ENCODE data around the gene RSPRY1. TPM values are rescaled to one million over a fixed set of nuclear protein-coding genes. Genes with fewer than 3 reads are reported as not detected.
A peak's percentile ranks its signal among the peaks of the same experiment; 100 is the strongest.
"Not testable (repeated sequence)": the region's sequence is repeated elsewhere in the genome, so short reads cannot be mapped to it uniquely, and the experiment has no call there.

Gene RSPRY1
- total RNA-seq, 2 experiments from 2014 or later: 30.9 to 35.8 TPM

DNA sequence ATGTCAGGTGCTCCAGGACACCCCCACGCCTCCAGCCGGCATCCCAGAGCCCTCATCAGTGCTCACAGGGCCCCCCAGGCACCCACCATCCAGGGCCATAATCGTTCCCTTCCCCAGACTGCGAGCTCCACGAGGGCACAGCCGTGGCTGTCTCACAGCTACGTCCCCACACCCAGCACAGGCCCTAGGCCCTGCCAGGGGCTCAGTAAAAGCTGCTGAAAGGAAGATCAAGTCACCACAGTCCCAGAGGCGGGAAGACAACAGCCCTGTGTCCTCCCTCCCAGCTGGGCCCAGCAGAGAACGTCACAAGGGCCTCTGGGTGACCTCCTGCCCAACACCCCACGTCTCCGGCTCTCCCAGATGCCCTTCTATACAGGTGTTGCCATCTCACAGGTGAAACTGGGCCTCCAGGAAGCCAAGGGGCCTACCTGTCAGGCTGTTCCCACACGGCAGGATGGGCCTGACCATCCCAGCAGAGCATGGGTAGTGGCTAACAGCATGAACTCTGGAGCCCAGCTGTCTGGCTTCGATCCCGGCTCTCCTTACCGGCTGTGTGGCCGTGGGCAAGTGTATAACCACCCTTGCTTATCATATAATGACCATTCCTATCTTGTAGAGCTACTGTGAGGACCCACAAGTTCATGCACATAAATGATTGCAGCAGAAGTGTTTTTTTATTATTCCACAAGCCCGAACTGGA lies 76.9 kb downstream of the RSPRY1 start:
- POLR2A ChIA-PET: no interaction called here
- H3K4me3 Mint-ChIP-seq: no peak overlapping the region
- H3K9me3 Mint-ChIP-seq (ENCODE audit: insufficient read depth): no peaks in the 10 kb centered on the region
- no peak overlapping the region for H3K27ac Mint-ChIP-seq
- no peak for ATAC-seq
- H3K27me3 Mint-ChIP-seq (ENCODE audit: low read depth): no peaks in the 10 kb centered on the region
- no peaks in the 10 kb centered on the region for H3K36me3 Mint-ChIP-seq (ENCODE audit: low read depth)
- CTCF ChIA-PET: interaction anchor here (1.4 to 1.5 kb wide), 2 partner anchors 156 to 257 kb away, joined by 3 read pairs; no protein-coding TSS in a partner anchor
- no peak for DNase-seq
- H3K4me1 Mint-ChIP-seq (ENCODE audit: low read depth): peaks cover 50% of the 10 kb centered on the region

GRCh38 chr16:57263541-57264351 lies 77.6 kb downstream of the RSPRY1 start:
- no peaks in the 10 kb centered on the region for H3K27me3 Mint-ChIP-seq (ENCODE audit: low read depth)
- CTCF ChIA-PET: interaction anchor here (1.4 kb wide), 1 partner anchor 155 kb away, joined by 3 read pairs; no protein-coding TSS in a partner anchor
- no peak overlapping the region for H3K4me3 Mint-ChIP-seq
- ATAC-seq: no peak
- no peak for DNase-seq
- no peaks in the 10 kb centered on the region for H3K36me3 Mint-ChIP-seq (ENCODE audit: low read depth)
- POLR2A ChIA-PET: no interaction called here
- no peaks in the 10 kb centered on the region for H3K9me3 Mint-ChIP-seq (ENCODE audit: insufficient read depth)
- H3K4me1 Mint-ChIP-seq (ENCODE audit: low read depth): peaks cover 53% of the 10 kb centered on the region
- no peak overlapping the region for H3K27ac Mint-ChIP-seq

- Mint-ChIP-seq H3K9me3 (ENCODE audit: insufficient read depth) (no peaks in the 10 kb centered on the region), H3K4me3 (no peak overlapping the region), H3K4me1 (ENCODE audit: low read depth) (peaks cover 49% of the 10 kb centered on the region), H3K27ac (no peak overlapping the region), H3K27me3 (ENCODE audit: low read depth) (no peaks in the 10 kb centered on the region), H3K36me3 (ENCODE audit: low read depth) (no peaks in the 10 kb centered on the region)
- DNase-seq (no peak), ATAC-seq (no peak)
- ChIA-PET POLR2A (no interaction called here), CTCF (interaction anchor here (1.4 kb wide), 1 partner anchor 155 kb away, joined by 3 read pairs; no protein-coding TSS in a partner anchor)
Observed at GRCh38 chr16:57264381-57264780, 78.3 kb downstream of the RSPRY1 start.

DNA sequence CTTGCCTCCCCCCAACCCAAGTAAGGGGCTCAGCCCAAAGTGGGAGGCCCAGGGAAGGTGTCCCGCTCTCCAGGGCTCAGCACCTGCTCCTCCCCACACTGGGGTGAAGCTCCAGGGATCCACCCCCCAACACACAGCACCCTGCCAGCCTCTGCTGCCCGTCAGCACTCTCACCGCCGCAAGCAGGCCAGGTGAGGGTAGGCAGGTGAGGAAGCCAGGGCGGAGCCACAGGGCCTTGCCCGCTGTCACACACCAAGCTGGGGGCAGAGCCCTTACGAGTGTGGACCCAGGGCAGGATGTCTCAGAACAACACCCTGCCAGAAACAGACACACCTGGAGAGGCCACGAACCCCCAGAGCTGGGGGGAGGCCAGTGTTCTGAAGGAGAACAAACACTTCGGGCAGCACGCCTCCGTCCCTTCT lies 78.8 kb downstream of the RSPRY1 start:
- Mint-ChIP-seq H3K9me3 (ENCODE audit: insufficient read depth) (no peaks in the 10 kb centered on the region), H3K4me1 (ENCODE audit: low read depth) (peaks cover 45% of the 10 kb centered on the region), H3K36me3 (ENCODE audit: low read depth) (no peaks in the 10 kb centered on the region), H3K27ac (no peak overlapping the region), H3K27me3 (ENCODE audit: low read depth) (no peaks in the 10 kb centered on the region), H3K4me3 (no peak overlapping the region)
- ATAC-seq: no peak
- DNase-seq: no peak
- CTCF ChIA-PET: no interaction called here
- POLR2A ChIA-PET: no interaction called here

GRCh38 chr16:57265850-57266530 lies 79.9 kb downstream of the RSPRY1 start:
- H3K36me3 Mint-ChIP-seq (ENCODE audit: low read depth): no peaks in the 10 kb centered on the region
- H3K27me3 Mint-ChIP-seq (ENCODE audit: low read depth): no peaks in the 10 kb centered on the region
- ChIA-PET CTCF (interaction anchor here (0.8 to 1.2 kb wide), 2 partner anchors 15 to 173 kb away, joined by 3 read pairs; no protein-coding TSS in a partner anchor), POLR2A (interaction anchor here (0.5 kb wide), 1 partner anchor 320 kb away, joined by 3 read pairs; no protein-coding TSS in a partner anchor)
- H3K4me1 Mint-ChIP-seq (ENCODE audit: low read depth): peaks cover 37% of the 10 kb centered on the region
- no peak for DNase-seq
- peak overlapping the region; percentile 10 for H3K4me3 Mint-ChIP-seq
- H3K27ac Mint-ChIP-seq: peak overlapping the region; percentile 81
- ATAC-seq: no peak
- no peaks in the 10 kb centered on the region for H3K9me3 Mint-ChIP-seq (ENCODE audit: insufficient read depth)

GRCh38 chr16:57266531-57267260 lies 80.6 kb downstream of the RSPRY1 start:
- ChIA-PET POLR2A (interaction anchor here (0.9 kb wide), 1 partner anchor 80 kb away, joined by 3 read pairs; the partner anchor contains the start of genes PSME3IP1 and RSPRY1), CTCF (interaction anchor here (0.8 to 1.3 kb wide), 4 partner anchors 14 to 150 kb away, joined by 3 to 4 read pairs (median 4); no protein-coding TSS in a partner anchor)
- Mint-ChIP-seq H3K27ac (peak overlapping the region; percentile 81), H3K27me3 (ENCODE audit: low read depth) (no peaks in the 10 kb centered on the region), H3K4me1 (ENCODE audit: low read depth) (peaks cover 35% of the 10 kb centered on the region), H3K9me3 (ENCODE audit: insufficient read depth) (no peaks in the 10 kb centered on the region), H3K36me3 (ENCODE audit: low read depth) (no peaks in the 10 kb centered on the region), H3K4me3 (peak overlapping the region; percentile 10)
- peak; percentile 80 for ATAC-seq
- peak; percentile 63 for DNase-seq

GRCh38 chr16:57267343-57267742 lies 81.2 kb downstream of the RSPRY1 start:
- peaks cover 34% of the 10 kb centered on the region for H3K4me1 Mint-ChIP-seq (ENCODE audit: low read depth)
- POLR2A ChIA-PET: interaction anchor here (0.9 kb wide), 1 partner anchor 81 kb away, joined by 3 read pairs; the partner anchor contains the start of genes PSME3IP1 and RSPRY1
- peak overlapping the region; percentile 8 for H3K4me3 Mint-ChIP-seq
- CTCF ChIA-PET: interaction anchor here (0.8 to 1.3 kb wide), 4 partner anchors 14 to 150 kb away, joined by 3 to 4 read pairs (median 4); no protein-coding TSS in a partner anchor
- not testable (repeated sequence) for ATAC-seq; DNase-seq; H3K27me3 Mint-ChIP-seq (ENCODE audit: low read depth); H3K9me3 Mint-ChIP-seq (ENCODE audit: insufficient read depth); H3K36me3 Mint-ChIP-seq (ENCODE audit: low read depth)
- peak overlapping the region; percentile 55 for H3K27ac Mint-ChIP-seq

GRCh38 chr16:57268804-57269800 lies 83.0 kb downstream of the RSPRY1 start:
- Mint-ChIP-seq H3K36me3 (ENCODE audit: low read depth) (no peaks in the 10 kb centered on the region), H3K27me3 (ENCODE audit: low read depth) (no peaks in the 10 kb centered on the region)
- POLR2A ChIA-PET: no interaction called here

DNA sequence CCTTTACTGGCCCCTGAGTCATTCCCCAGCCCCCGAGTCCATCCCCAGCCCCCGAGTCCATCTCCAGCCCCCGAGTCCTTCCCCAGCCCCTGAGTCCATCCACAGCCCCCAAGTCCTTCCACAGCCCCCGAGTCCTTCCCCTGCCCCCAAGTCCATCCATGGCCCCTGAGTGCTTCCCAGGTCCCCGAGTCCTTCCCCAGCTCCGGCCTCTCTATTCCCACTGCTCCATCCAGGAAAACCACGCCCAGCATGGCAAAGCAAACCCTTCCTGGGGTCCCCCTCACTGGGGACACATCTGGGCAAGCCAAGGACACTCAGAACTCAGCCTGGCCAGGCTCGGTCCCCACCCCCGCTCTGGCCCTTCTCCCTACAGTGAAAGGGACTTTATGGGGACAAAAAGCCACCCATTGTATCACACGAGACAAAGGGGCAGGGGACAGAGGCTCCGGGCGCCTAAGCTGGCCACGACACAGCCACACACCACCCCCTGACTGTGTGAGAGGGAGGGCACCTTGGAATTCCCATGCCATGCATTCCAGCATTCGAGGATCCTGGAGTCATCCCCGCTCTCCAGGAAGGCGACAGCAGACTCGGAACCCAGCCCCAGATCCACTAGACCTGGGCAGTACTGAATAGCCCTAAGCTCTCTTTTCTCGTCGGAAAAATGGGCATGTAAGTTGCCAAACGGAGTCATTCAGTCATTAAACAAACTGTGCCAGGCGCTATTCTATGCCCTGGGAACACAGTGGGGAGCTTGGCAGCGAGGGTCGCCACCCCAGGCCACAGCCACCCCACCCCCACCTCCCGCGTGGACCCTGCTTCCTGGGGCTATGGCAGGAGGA lies 84.3 kb downstream of the RSPRY1 start:
- ChIA-PET POLR2A (no interaction called here), CTCF (no interaction called here)
- H3K4me3 Mint-ChIP-seq: no peak overlapping the region
- no peaks in the 10 kb centered on the region for H3K36me3 Mint-ChIP-seq (ENCODE audit: low read depth)
- no peak for DNase-seq
- H3K9me3 Mint-ChIP-seq (ENCODE audit: insufficient read depth): no peaks in the 10 kb centered on the region
- ATAC-seq: no peak
- H3K27ac Mint-ChIP-seq: no peak overlapping the region
- H3K27me3 Mint-ChIP-seq (ENCODE audit: low read depth): no peaks in the 10 kb centered on the region
- H3K4me1 Mint-ChIP-seq (ENCODE audit: low read depth): peaks cover 29% of the 10 kb centered on the region

More at GRCh38 chr16:57268804-57269800, 83.0 kb downstream of the RSPRY1 start:
- H3K4me3 Mint-ChIP-seq: no peak overlapping the region
- ATAC-seq (no peak), DNase-seq (no peak)
- H3K27ac Mint-ChIP-seq: no peak overlapping the region
- H3K4me1 Mint-ChIP-seq (ENCODE audit: low read depth): peaks cover 34% of the 10 kb centered on the region
- CTCF ChIA-PET: interaction anchor here (1.1 kb wide), 1 partner anchor 9 kb away, joined by 6 read pairs; no protein-coding TSS in a partner anchor
- H3K9me3 Mint-ChIP-seq (ENCODE audit: insufficient read depth): no peaks in the 10 kb centered on the region

- ChIA-PET POLR2A (no interaction called here), CTCF (no interaction called here)
- no peak overlapping the region for H3K27ac Mint-ChIP-seq
- H3K4me1 Mint-ChIP-seq (ENCODE audit: low read depth): peaks cover 26% of the 10 kb centered on the region
- DNase-seq: no peak
- no peaks in the 10 kb centered on the region for H3K36me3 Mint-ChIP-seq (ENCODE audit: low read depth)
- H3K9me3 Mint-ChIP-seq (ENCODE audit: insufficient read depth): no peaks in the 10 kb centered on the region
- H3K27me3 Mint-ChIP-seq (ENCODE audit: low read depth): no peaks in the 10 kb centered on the region
- no peak overlapping the region for H3K4me3 Mint-ChIP-seq
- ATAC-seq: no peak
Observed at GRCh38 chr16:57271063-57271345, 84.9 kb downstream of the RSPRY1 start.
